NOMO-1 treated with DMSO at 0.1 percent for 48 hours (cell line): ENCODE data around the gene SEMA5A.
"Not testable (repeated sequence)": the region's sequence is repeated elsewhere in the genome, so short reads cannot be mapped to it uniquely, and the experiment has no call there.

ENCODE experiments used
- DNase-seq: peaks from one replicate; lab custom pipeline; 2025; ENCODE audit not compliant: unreplicated experiment; lab: John Stamatoyannopoulos, UW

Gene SEMA5A

GRCh38 chr5:9409413-9409960 is 136.4 kb downstream of the SEMA5A start:
- no peak for DNase-seq

DNA sequence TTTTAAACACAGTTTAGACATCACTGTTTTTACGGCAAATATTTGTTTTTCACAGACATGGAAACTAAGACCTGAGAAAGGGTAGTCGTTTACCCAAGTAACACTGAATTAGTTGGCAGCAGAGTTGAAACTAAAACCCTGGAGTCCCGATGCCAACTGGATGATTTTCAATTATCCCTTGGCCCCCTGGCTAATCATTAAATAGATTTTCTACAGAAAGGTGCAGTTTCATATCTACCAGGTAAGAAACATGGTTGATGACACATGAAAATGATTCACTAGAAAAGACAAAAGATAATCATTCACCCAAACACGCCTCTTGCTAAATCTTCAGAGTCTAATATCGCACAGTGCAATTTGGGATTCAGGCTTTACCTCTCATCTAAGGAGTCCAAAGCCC is 136.9 kb downstream of the SEMA5A start:
- DNase-seq, result no peak

- DNase-seq, result no peak
These were observed 140.6 kb downstream of the SEMA5A start for GRCh38 chr5:9405196-9405754.

DNA sequence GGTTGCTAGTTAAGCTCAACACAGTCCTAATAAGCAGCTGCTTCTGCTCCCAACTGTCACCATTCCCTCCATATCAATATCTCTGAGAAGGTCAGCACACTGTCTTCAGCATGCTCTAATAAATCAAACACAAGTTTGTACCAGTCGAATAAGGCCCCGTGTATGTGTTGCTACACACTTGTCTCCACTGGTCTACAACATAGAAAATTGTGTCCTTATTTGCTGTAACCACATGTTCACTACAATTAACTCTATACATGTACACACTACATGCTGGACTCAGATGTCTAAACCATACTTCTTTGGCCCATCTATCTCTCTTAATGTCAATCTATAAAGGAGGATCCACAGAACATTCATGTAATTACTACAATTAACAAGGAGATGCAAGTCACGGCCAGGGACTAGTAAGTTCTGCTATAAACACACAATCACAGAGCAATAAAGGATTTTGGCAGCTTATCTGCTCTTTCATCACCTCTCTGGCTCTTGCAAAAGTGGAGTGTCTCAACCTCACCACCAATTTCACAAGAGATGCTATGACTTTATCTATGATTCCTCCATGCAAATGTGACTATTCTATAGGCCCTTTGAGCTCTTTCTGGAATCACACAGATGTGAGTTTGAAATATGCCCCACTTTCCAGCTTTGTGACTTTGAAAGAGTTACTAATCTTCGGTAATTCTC is 143.9 kb downstream of the SEMA5A start:
- no peak for DNase-seq

GRCh38 chr5:9399783-9400182 is 146.1 kb downstream of the SEMA5A start:
- not testable (repeated sequence) for DNase-seq

- DNase-seq, result no peak
These were observed 146.8 kb downstream of the SEMA5A start for GRCh38 chr5:9399094-9399493.

DNA sequence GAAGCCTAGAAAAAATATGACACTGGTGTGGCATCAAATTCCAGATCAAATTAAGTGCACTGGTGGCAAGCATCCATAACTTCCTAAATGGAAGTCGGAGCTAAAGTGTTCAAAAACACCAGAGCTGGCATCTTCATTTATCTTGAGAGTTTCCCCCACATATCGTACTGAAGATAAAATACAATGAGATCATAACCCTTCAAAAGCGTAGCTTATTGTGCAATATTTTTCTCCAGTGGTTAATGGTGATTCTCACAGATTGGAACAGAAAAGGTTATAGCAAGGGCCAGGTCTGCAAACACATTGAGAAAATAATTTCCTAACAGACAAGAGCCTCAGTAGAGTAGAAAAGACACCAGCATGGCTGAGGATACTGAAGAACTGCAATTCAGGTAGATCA is 147.6 kb downstream of the SEMA5A start:
- DNase-seq, result no peak

GRCh38 chr5:9396285-9396770 is 149.5 kb downstream of the SEMA5A start:
- DNase-seq, result no peak

GRCh38 chr5:9395706-9396105 is 150.2 kb downstream of the SEMA5A start:
- no peak for DNase-seq

DNA sequence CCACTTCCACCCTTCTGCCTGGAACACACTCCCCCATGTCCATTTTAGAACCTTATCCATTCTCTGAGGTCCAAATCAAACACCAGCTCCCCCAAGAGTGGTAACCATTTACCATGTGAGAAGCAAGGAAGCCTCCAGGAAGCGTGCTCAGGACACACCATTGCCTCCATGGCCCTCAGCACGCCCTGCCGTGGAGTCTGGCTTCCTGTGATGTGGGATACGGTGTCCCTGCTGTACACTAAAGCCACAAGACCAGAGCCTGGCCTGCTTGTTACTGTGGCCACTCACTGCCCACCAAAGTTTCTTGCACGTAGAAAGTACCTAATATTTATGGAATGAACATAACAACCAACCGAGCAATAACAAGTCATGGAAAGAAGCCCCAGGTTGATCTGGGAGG is 151.7 kb downstream of the SEMA5A start:
- DNase-seq, result no peak

GRCh38 chr5:9392625-9393024 is 153.2 kb downstream of the SEMA5A start:
- no peak for DNase-seq

- no peak for DNase-seq
These were observed 154.8 kb downstream of the SEMA5A start for GRCh38 chr5:9391080-9391479.

DNA sequence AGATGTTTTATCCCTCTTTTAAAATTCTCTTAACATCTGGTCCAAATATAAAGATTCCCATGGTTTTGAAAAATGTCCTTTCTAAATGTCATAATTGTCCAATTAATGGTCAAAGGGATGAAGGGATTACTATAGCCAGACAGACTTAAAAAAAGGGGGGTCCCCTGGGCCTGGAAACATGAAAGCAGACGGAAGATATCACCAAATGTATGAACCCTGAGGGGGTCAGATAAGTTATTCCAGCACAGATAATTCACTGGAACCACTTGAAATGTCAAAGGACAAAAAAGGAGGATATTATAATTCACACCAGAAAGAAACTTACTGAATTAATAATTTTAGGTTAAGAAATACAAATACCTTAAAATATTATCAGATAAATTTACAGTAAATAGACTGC is 155.8 kb downstream of the SEMA5A start:
- DNase-seq, result no peak

DNA sequence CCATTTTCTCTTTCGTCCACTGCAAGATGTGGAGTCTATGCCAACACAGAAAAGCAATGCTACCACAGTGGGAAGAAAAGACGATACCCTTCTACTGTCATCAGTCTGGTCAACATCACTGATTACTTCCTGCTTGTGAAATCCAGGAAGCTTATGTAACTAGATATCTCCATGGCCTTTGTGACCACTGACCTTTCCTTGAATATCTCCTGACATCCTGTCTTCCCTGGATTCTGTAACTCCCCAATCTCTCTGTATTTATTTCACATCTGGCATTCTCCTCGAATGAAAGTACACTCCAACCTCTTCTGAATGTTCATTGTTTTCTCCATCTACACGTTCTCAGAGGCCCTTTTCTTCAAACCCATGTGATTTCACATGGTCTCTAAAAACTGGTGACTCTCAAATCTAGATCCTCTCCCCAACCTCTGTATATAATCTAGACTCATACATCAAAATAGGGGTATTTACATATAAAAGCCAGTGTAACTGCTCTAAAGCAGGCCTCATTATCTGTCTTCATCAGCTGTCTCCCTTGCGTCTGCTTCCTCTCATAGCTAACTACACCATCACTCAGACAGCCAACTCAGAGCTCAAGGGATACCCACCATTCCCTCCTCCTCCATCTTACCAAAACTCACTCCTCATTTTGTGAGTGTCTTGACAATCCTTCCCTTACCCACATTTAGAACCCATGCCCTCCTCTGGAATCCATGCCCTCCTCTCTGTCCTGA is 156.8 kb downstream of the SEMA5A start:
- DNase-seq, result no peak

GRCh38 chr5:9387879-9388278 is 158.0 kb downstream of the SEMA5A start:
- no peak for DNase-seq

DNA sequence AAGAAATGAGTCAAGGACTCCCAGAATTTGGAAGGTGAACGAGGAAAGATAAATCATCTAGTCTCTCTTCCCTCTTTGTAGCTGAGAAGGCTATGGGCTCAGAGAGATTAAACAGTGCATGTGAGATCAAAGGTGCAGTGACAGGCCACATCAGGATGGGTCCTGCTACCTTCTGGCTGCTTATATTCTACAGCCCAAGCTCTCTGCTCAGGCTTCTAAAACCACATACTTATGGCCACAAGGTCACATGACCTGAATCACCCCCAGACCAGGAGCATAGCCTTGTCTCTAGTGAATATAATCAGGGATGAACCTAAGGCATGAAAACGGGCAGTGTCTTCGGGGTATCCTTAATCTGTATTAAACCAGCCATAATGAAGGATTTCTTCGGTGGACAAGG is 158.9 kb downstream of the SEMA5A start:
- DNase-seq, result no peak

- DNase-seq, result no peak
These were observed 163.4 kb downstream of the SEMA5A start for GRCh38 chr5:9382522-9382921.

- no peak for DNase-seq
These were observed 164.4 kb downstream of the SEMA5A start for GRCh38 chr5:9381464-9381863.

DNA sequence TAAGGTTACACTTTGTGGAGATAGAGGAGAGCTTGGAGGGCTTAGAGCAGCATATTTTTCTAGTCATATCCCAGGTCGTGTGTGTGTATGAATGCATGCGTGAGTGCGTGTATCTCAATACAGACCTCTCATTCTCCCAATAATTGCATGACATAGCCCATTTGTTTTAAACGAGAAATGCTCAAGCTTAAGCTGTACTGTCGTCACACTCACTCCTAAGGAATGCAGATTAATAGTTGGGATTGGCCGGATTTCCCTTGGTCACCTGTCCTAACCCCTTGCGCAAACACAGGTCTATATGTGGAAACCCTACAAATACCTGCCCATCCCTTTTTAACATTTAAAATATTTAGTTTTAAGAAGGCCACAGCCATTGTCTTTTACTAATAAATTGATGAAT is 165.8 kb downstream of the SEMA5A start:
- DNase-seq, result no peak

DNA sequence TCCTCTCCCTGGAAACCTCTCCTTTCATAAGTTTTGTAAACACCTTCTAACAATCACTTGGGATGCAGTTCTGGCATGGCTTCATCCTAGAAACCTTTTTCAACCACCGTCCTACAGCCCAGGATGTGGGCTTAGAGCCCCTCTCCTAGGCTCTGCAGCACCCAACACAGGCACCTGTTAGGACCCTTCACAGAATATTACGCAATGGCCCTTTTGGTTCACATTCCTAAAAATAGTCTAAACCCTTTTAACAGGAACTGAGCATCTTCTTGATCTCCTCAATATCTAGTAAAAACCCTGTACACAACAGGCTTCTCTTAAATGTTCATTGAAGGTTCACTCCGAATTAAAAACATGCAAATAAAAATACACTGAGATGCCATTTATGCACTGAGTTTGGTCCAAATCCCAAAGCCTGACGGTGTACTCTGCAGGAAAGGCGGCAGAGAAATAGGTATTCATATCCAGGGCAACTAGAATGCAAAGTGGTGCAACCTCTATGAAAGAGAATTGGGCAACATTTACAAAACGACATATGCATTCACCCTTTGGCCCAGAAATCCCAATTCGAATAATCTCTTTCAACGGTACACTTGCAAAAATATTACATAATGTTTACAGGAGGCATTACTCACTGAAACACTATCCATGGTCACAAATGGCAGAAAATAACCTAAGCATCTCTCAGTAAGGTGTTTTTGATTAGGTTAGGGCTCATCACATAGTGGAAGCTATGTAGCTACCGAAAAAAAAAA is 169.3 kb downstream of the SEMA5A start:
- DNase-seq, result no peak

DNA sequence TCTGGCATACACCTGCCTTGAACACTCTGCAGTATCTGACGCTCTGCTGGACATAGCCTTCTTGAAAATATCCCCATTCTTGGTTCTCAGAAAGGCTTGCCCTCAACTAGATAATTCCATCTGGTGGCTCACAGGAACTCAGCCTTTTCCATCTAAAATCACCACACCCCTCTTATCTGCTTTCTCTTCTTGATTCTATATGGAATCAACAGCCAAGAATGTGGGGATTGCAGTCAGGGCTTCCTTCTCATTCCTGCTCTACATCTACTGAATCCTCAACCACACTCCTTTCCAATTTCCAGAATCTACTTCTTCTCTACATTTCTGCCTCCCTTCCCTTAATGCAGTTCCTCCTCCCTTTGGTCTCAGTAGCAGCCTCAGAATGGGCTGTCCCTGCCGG is 170.1 kb downstream of the SEMA5A start:
- DNase-seq, result no peak
